Frontal cortex (tissue), 4 donors: ENCODE measurements around the gene ANKS1B. TPM values are rescaled to one million over a fixed set of nuclear protein-coding genes. Genes with fewer than 3 reads are reported as not detected.
"Not testable (repeated sequence)": the region's sequence is repeated elsewhere in the genome, so short reads cannot be mapped to it uniquely, and the experiment has no call there.

Experiments used
- DNase-seq, 2 donors: peaks; one replicate each; pipeline ENCODE4 v3.0.0; 2012; ENCODE audit warnings: low spot score in 2 of 2
- FAIRE-seq: peaks from 2 replicates; lab custom pipeline; 2012; peaks lifted over from hg19 to GRCh38; lab: Jason Lieb, UNC
- total RNA-seq: library from RNA; depleted of rRNA; stranded (reverse); fragments of >200 nt; gene quantifications from one replicate; pipeline ENCODE4 v1.2.3, GENCODE V29; 2014
- donor health status: control.
- donor health status: control.
- donor health status: control.

The ANKS1B gene
- total RNA-seq, 1 donor from 2014 or later = 329 TPM

DNA sequence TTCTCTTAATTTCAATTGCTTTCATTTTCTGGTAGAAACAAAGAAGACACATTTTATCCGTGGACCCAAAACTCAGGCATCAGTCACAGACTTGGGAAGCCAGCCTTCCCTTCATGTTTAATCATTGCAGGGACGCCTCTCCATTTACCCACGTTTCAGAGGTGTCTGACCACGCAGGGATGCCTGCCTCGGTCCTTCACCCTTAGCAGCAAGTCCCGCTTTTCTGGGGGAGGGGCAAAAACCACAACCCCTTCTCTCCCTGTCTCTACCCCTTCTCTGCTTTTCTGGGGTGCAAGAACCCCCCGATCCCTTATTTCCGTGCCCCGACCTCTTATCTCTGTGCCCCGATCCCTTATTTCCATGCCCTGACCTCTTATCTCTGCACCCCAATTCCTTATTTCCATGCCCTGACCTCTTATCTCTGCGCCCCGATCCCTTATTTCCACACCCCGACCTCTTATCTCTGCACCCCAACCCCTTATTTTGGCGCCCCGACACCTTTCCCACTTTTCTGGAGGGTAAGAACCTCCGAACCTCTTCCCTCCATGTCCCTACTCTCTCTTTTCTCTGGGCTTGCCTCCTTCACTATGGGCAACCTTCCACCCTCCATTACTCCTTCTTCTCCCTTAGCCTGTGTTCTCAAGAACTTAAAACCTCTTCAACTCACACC lies 268.8 kb downstream of the ANKS1B start:
- FAIRE-seq, DNase-seq: not testable (repeated sequence)

DNA sequence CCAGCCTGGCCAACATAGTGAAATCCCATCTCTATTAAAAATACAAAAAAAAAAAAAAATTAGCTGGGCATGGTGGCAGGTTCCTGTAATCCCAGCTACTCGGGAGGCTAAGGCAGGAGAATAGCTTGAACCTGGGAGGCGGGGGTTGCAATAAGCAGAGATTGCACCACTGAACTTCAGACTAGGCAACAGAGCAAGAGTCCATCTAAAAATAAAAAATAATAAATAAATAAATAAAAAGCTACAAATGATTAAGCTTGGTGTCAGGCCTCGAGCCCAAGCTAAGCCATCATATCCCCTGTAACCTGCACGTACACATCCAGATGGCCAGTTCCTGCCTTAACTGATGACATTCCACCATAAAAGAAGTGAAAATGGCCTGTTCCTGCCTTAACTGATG lies 269.8 kb downstream of the ANKS1B start:
- FAIRE-seq, DNase-seq: not testable (repeated sequence)

DNA sequence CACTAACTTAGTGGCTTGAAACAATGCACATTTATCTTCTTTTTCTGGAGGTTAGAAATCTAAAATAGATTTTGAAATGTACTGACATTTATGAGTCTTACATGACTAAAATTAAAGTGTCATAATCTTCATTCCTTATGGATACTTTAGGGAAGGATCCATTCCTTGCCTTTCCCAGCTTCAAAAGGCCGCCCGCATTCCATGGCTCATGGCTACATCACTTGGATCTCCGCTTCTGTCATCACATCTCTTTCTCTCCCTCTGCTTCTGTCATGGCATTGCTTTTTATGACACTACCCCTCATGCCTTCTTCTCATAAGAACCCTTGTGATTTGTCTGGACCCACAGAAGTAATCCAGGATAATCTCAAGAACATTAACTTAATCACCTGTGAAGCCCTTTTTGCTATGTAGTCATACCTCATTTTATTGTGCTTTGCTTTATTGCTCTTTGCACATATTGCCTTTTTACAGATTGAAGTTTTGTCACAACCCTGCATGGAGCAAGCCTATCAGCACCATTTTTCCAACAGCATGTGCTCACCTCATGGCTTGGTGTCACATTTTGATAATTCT lies 270.7 kb downstream of the ANKS1B start:
- FAIRE-seq = no peak

DNA sequence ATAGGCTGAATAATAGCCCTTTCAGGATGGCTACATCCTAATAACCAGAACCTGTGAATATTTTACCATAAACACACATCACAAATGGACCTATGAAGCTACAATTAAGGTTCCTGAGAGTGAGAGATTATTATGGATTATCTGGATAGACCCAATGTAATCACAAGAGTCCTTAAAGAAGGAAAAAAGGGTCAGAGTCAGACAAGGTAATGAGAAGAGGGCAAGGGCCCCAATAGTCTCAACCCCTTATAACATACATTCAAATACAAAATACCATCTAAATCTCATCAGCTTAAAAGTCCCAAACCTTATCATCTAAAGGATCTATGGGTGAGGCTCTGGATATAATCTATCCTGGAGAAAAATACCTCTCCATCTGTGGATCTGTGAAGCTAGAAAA lies 272.5 kb downstream of the ANKS1B start:
- FAIRE-seq = no peak
- DNase-seq = no peak

More for the DNA sequence above, 270.7 kb downstream of the ANKS1B start:
- DNase-seq = no peak

DNA sequence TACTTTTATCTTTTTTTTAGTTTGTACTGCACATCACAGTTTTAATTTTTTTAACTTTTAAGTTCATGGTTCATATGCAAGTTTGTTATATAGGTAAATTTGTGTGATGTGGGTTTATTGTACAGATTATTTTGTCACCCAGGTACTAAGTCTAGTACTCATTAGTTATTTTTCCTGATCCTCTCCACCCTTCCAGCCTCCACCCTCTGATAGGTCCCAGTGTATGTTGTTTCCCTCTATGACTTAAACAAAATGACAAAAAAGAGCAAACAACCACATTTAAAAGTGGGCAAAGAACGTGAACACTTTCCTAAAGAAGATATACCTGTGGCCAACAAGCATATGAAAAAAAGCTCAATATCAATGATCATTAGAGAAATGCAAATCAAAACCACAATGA lies 273.5 kb downstream of the ANKS1B start:
- no peak for FAIRE-seq
- DNase-seq = no peak

DNA sequence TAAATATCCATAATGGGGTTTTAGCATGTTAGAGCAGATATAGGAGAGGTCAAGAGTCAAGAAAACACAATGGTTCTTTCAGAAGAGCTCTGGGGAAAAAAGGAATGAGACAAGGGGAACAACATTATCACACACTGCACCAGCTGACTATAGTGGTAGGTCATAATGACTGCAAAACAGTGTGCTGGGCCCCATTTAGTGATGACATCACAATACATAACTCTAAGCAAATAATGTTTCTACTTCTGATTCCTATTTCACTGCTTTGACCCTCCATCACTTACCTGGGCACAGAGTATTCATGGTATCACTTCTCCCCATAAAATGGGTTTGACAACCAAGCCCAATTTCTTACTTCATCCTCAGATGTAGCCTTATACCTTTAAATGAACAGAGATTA lies 275.1 kb downstream of the ANKS1B start:
- DNase-seq (no peak), FAIRE-seq (no peak)

DNA sequence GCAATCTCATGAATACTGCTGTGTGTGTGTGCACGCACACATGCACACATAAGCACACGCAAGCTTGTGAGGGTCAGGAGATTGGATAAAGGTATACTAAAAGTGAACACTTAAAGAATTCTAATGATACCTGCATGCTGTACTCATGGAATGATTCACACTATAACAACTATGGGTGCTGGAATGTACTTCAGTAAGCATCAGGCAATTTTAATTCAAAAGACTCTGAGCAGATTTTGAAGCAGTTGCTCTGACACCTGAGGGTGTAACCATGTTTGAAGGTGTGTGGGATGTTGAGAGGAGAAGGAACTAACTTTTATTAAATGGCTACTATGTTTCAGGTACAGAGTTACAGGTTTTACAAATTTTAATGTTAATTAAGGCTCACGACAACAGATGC lies 275.6 kb downstream of the ANKS1B start:
- no peak for FAIRE-seq

DNA sequence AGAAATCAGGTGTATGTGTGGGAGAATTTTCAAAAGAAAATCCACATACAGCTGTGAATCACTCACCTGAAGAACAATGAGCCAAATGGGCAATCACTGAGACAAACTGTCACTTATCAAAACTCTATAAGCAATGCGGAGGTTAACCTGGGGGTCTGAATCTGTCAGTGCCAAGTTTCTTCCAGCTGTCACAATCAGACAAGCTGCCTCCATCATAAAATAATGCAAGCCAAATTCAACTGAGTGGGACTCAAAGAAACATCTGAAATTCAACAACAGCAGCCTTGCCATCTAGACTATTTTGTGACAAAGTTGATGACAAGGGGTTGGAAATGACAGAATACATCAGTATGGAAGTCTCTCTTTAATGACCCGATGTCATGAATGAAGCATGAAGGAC lies 276.9 kb downstream of the ANKS1B start:
- FAIRE-seq (no peak), DNase-seq (no peak)

More for the DNA sequence above, 275.6 kb downstream of the ANKS1B start:
- no peak for DNase-seq

DNA sequence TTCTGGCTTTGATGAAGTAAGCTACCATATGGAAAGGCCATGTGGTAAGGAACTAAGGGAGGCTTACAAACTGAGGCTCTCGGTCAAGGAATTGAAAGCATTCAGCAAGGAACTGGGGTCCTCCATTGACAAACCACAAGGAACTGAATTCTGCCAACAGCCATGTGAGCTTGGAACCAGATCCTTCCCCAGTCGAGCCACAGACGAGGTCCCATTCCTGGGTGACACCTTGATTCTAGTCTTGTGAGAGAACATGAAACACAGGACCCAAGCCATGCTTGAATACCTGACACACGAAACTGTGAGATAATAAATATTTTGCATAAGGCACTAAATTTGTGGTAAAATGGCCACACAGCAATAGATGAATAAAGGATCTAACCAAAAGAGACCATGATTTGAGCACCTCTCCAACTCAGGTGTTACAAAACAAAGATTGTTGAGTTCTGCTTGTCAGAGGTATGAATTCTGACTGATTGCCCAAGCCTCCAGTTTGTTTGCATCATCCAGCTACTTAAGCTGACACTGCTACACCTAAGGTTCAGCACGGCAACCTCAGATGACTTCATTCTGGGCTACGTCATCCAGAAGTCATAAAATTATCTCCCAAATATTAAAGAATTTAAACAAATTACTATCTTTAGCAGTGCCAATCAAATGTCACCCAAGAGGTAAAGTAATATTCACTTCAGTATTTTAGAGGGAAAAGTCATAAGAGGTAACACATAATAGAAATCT lies 277.8 kb downstream of the ANKS1B start:
- no peak for FAIRE-seq

DNA sequence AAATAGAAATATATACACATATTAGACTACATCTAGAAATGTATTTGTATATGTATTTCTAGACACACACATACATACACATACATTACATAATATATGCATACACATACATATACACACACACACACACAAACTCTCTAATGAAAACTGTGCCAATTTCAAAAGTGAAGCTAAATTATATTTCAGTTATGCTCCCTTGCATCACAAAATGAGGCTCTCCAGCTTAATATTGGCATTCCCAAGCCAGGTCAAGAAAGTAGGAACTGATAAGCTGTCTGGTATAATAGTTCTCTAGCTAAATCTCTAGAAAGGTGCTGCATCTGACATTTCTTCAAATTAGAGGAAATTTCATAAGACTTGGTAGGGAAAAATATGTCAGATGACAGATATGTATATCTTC lies 280.3 kb downstream of the ANKS1B start:
- FAIRE-seq (no peak), DNase-seq (no peak)

More for the DNA sequence above, 277.8 kb downstream of the ANKS1B start:
- DNase-seq = no peak

DNA sequence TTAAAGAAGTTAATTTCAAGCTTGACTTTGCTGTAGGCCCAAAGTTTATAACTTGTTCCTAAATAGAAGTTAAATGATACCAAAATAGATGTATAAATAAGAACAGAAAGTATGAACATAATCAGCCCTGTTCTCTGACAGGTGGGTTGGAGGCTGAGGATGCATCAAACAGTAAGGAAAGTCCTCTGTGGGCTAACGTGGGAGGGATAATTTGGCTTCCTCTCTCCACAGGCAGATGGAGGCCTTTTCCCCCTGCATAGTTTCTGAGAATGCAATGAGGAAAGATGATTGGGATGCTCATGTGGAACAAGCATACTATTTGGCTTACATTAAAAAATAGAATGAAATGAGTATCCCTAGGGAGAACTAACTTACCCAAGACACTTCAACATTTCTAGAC lies 280.7 kb downstream of the ANKS1B start:
- no peak for DNase-seq
- no peak for FAIRE-seq

DNA sequence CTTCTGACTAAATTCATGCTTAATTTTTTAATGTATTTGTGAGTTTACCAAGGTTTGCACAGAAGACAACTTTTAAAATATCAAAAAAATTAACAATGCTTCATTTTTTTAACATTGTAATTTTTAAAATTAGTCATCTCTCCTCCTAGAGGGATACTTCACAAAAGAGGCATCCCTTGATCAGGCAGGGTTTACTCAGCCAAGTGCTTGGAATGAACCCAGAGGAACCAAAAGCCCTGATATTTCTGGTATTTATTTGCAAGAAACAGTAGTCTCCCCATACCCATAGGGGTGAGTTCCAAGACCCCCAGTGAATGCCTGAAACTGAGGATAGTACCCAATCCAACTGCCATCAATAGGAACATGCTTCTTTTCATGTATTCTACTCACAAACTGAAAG lies 284.7 kb downstream of the ANKS1B start:
- no peak for FAIRE-seq
- no peak for DNase-seq

DNA sequence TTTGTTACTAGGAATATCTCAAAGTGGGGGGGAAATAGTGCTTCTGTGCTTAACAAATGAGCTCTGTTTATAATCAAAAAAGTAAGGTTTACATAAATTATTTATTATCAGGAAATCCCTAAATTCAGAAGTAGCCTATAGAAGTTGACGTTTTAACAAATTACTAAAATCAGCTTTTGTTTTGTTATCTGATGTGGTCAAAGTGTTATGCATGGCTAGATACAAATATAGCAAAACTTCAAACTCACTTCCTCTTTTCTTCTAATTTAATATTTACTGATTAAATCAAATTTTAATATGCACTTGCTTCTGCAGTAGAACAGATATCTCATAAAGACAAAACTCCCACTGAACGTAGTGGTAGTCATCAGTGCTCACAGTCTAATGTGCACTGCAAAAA lies 289.7 kb downstream of the ANKS1B start:
- FAIRE-seq = no peak
- no peak for DNase-seq

DNA sequence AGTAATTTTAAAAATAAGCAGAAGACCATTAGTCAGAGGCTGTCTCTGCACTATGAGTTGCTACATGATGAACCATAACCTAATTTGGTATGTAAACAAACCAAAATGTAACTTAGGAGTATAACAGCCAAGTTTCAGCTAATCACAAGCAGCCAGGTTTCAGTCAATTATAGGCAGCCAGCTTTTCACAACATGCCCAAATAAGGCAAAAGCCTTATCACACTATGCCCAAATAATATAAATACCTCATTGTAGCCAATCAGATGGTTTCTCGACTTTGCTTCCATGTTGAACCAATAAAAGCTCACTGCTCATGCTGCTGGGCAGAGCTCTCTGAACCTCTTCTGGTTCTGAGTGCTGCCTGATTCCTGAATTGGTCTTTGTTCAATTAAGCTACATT lies 298.6 kb downstream of the ANKS1B start:
- FAIRE-seq (no peak), DNase-seq (no peak)

DNA sequence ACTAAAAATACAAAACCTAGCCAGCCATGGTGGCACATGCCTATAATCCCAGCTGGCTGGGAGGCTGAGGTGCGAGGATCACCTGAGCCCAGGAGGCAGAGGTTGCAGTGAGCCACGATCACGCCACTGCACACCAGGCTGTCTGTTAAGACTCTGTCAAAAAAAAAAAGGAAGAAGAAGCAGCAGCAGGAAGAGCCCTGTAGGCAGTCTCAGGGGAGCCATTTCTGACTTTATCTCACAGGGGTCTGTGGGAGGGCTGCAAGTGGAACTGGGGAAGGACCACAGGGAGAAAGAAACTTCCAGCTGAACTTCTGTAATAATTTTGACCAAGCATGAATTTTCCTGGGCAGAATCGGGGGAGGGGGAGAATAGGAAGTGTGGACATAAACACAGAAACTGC lies 304.5 kb downstream of the ANKS1B start:
- no peak for FAIRE-seq

DNA sequence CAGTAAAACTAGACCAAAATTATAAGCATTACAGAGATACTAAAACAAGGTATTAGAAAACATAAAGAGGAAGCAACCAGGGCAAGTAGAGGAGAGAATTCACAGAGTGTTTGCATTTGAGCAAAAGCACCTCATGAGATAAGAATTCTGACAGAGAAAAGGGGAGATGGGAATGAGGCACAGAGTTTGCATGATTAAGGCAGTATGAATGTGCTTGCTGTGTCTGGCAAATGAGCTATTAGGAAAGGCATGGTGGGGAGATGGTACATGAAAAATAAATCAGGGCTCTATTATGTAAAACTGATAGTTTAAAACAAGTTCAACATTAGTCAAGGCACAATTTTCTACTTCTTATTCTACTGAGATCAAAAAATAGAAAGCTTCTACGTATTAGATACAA lies 314.1 kb downstream of the ANKS1B start:
- FAIRE-seq (no peak), DNase-seq (no peak)

More for the DNA sequence above, 304.5 kb downstream of the ANKS1B start:
- DNase-seq = no peak

DNA sequence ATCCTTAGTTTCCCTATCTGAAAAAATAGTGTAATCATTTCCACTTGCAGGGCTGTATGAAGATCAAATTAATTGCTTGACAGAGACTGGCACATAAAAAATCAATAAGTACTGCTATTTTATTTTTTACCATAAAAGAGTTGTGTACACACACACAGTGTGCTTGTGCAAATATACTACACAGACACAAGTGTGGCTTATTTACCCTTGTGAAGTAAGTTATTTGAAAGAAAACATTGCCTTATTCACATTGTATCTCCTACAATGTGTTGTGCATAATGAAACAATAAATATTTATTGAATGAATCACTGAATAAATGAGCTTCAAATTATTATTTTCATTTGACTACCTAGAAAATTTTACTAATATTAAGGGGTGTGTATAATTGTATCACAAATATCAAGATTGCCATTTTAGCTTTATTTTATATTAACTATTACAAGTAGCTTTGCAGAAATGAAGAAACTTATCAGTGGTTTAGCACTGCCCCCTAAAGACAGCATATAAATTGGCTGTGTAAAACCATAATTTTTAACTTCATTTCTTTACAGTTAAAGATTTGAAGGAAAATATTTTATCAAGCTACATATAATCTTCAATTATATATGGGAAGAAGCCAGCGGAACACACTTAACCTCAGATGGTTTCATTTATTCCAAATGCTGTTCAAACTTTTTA lies 325.9 kb downstream of the ANKS1B start:
- DNase-seq (no peak), FAIRE-seq (no peak)

DNA sequence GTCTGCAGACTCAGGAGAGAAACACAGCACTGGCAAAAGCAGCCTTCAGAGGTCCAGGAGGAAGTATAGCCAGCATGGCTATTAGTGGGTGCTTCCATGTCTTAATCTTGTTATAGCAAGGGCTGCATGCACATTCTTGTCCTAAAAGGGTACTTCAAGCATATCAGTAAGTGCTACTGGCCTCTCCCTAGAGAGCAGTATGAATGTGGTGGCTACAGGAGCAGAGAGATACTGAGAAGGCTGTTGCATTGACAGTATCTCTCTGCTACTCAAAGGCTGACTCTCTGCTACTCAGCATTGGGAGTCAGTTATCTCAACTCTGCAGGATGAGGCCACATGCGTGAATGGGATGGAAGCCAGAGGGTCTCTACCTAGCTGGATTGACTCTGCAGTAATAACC lies 335.2 kb downstream of the ANKS1B start:
- DNase-seq (no peak), FAIRE-seq (no peak)

DNA sequence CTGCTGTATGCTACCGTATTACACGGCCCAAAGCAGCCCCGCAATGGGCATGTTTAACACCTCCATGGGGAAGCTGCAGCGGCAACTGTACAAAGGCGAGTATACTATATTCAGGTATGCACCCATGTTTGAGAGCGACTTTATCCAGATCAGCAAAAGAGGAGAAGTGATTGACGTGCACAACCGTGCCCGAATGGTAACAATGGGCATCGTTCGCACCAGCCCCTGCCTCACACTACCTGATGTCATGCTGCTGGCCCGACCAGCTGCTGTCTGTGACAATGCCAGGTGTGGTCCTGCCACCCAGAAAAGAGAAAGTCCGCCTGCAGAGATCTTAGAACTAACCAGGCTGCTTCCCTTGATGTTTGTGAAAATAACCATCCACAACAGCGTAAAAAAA lies 336.6 kb downstream of the ANKS1B start:
- DNase-seq (no peak), FAIRE-seq (no peak)

DNA sequence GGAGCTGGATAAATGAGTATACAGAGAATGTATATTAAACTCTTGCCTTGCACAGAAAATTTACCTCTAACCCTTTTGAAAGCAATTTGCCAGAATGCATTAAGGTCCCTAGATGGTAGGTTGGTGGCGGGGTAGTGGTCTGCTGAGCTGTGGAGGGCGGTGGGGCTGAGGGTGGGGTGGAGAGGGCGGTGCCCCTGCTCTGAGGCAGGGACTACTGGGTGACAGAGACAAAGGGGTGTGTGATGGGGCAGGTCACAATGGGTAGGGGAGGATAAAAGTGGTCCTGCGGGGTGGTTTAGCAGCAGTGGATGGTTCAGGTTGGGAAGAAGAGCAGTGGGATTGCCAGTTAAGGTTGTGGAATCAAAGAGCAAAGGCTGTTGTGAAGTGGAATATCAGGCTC lies 337.3 kb downstream of the ANKS1B start, which contains the start of gene GARIN6:
Gene GARIN6, plus strand, starts transcription at position 301 of the 400 bp plus-strand sequence. CDS start 422 bp downstream, outside the sequence.
- DNase-seq = no peak
- no peak for FAIRE-seq

DNA sequence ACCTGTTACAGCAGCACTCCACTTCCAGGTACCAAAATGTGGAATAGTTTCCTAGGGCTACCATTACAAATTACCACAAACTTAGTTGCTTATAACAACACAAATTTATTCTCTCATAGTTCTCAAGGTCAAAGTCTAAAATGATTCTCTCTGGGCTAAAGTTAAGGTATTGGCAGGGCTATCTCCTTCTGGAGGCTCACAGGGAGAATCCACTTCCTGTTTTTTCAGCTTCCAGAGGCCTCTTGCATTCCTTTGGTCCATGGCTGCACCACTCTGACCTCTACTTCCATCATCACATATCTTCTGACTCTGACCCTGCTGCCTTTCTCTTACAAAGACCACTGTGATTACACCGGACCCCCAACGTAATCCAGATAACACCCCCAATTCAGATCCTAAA lies 340.1 kb downstream of the ANKS1B start:
- DNase-seq (no peak), FAIRE-seq (no peak)
